Activated CD4-positive, alpha-beta T cell treated with anti-CD3 and anti-CD28 coated beads, Interleukin-2, amount 10 ng/mL, durations not matched to agents 24 days and 14 days (primary cell): ENCODE measurements around the gene ADAM23. TPM values are rescaled to one million over a fixed set of nuclear protein-coding genes. Genes with fewer than 3 reads are reported as not detected.

Experiments used
- DNase-seq: peaks from one replicate; pipeline ENCODE4 v3.0.0; 2022
- H3K27ac Mint-ChIP-seq: one replicate; pipeline ENCODE4 v1.8.0; 2022; ENCODE audit warnings: mild to moderate bottlenecking, mixed read lengths
- H3K27me3 Mint-ChIP-seq: one replicate; pipeline ENCODE4 v1.8.0; 2022; ENCODE audit warnings: mixed read lengths
- H3K36me3 Mint-ChIP-seq: one replicate; pipeline ENCODE4 v1.8.0; 2022; ENCODE audit warnings: low read depth, mild to moderate bottlenecking, mixed read lengths
- H3K4me1 Mint-ChIP-seq: one replicate; pipeline ENCODE4 v1.8.0; 2021; ENCODE audit warnings: mixed read lengths
- H3K4me3 Mint-ChIP-seq: one replicate; pipeline ENCODE4 v1.8.0; 2022; ENCODE audit warnings: mild to moderate bottlenecking, moderate library complexity, mixed read lengths
- H3K9me3 Mint-ChIP-seq: one replicate; pipeline ENCODE4 v1.8.0; 2021; ENCODE audit warnings: mixed read lengths
- intact Hi-C: fragments of 100-400 bp; cut with micrococcal nuclease; formaldehyde crosslinking; loops from one replicate; pipeline ENCODE4 v1.15.1; 2023
- total RNA-seq: library from RNA; stranded (reverse); gene quantifications from 2 replicates; pipeline ENCODE4 v1.2.3, GENCODE V29; 2022

ADAM23 gene
- total RNA-seq, 1 donor from 2014 or later, result 0.05 TPM

DNA sequence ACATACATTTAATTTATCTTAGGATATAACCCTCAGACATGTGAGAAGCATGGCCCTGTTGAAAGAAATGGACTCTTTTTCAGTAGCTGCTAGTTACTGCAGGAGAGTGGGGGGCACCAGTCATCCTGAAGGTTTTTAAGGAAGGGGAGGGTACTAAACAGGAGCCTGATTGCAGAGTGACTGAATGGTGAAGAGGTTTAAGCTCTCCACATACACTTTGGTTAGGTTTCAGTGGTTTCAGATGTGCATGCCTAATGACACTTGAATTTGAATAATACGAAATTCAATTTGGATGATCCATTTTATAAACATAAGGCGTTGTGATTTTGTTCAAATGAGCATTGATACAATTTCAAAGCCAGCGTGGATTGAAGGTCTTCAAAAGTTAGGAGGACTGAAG is 188.0 kb downstream of the ADAM23 start:
- Mint-ChIP-seq H3K9me3 (no peaks in the 10 kb centered on the region), H3K4me1 (no peaks in the 10 kb centered on the region), H3K4me3 (no peak overlapping the region), H3K27ac (no peak overlapping the region), H3K27me3 (peaks cover 1% of the 10 kb centered on the region), H3K36me3 (no peaks in the 10 kb centered on the region)
- intact Hi-C loops, result no loop called here
- DNase-seq, result no peak

DNA sequence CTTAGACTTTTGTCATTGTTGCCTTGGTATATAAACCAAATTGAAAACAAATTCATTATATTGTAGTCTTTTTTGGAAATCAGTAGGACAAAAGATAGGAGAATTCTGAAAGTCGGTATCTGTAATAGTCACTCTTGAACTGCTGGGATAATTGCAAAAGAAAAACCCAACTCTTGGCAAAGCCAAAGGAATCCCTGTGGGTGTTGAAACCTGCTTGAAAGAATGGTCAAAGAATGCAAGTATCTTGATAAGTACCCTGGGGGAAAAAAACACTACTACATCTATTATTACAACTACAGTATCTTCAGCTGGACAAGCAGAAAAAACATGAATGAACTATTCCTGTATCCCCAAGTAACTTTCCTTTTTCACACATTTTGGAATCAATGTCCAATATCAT is 191.7 kb downstream of the ADAM23 start:
- Mint-ChIP-seq H3K27me3 (peaks cover 1% of the 10 kb centered on the region), H3K4me3 (no peak overlapping the region), H3K36me3 (no peaks in the 10 kb centered on the region), H3K4me1 (no peaks in the 10 kb centered on the region), H3K9me3 (no peaks in the 10 kb centered on the region), H3K27ac (no peak overlapping the region)
- DNase-seq, result no peak
- intact Hi-C loops, result no loop called here

DNA sequence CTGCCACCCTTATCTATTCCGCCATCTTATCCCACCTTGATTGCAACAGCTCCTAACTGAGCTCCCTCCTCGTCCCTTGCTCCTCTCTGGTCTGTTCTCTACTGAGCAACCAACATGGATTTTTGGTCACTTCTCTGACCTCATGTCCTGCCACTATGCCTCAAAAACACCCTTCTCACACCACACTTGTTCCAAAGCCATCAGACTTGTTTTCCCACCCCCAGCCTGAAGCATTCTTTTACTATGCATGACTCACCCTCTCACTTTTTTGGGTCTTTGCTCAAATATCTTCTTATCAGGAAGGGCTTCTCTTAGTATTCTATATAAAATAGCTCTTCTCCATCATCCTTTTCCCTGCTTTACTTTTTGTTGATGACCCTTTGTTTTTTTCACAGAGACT is 196.3 kb downstream of the ADAM23 start:
- Mint-ChIP-seq H3K27ac (no peak overlapping the region), H3K36me3 (no peaks in the 10 kb centered on the region), H3K9me3 (no peaks in the 10 kb centered on the region), H3K27me3 (peaks cover 9% of the 10 kb centered on the region), H3K4me3 (no peak overlapping the region), H3K4me1 (no peaks in the 10 kb centered on the region)
- intact Hi-C loops, result no loop called here
- DNase-seq, result no peak

GRCh38 chr2:206641226-206641625 is 197.9 kb downstream of the ADAM23 start:
- Mint-ChIP-seq H3K4me3 (no peak overlapping the region), H3K27me3 (peaks cover 9% of the 10 kb centered on the region), H3K4me1 (no peaks in the 10 kb centered on the region), H3K27ac (no peak overlapping the region), H3K36me3 (no peaks in the 10 kb centered on the region), H3K9me3 (no peaks in the 10 kb centered on the region)
- intact Hi-C loops, result no loop called here
- no peak for DNase-seq

DNA sequence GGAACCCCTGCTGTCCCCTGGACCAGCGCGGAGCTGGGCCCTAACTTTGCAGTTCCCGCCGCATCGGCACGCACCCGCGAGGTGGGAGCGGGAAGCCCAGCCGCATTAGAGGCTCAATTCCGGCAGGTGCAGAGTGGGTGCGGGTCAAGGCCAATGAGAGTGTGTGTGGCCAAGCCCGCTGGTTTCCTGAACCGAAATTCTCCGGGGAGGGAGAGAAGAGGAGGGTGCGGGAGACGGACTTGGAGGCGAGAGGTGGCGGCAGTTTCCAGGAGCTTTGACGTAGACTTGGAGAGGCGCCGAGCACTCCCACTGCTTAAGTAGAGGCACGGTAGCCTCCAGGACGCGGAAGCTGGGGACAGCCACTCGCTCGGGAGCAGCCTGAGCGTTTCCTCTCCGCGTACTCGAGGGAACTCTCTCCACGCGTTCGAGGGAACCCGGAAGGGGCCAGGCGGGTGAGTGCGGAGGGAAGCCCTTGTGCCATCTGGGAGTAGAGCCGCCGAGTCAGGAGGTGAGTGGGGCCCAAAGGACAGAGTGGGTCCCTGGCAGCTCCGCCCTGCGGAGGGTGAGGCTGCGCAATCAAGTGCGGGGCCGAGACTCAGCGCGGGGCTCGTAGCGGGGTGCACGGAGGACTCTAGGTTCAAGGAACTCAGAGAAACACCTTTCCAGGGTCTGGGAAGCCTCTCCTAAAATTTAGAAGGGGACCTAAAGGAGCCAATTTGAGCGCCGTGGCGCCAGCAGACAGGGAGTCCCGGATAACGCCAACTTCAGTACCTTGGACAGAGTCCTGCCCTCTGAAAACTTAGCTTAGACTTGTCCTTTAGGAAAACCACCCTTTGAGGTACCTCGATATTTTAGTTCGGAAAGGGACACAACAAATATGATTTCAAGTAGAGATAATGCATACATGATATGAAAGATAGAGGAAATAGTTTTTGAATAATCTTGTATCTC is 199.0 kb downstream of the ADAM23 start, which contains the start of gene FAM237A:
Gene FAM237A, plus strand, starts transcription at position 413 of the 951 bp plus-strand sequence. CDS start 1,750 bp downstream, outside the sequence.
- Mint-ChIP-seq H3K4me1 (no peaks in the 10 kb centered on the region), H3K27me3 (peaks cover 9% of the 10 kb centered on the region), H3K9me3 (no peaks in the 10 kb centered on the region), H3K4me3 (no peak within 1 kb of the TSS), H3K27ac (no peak within 1 kb of the TSS), H3K36me3 (no peaks in the 10 kb centered on the region)
- intact Hi-C loops, result no loop called here
- DNase-seq, result peak; percentile 79

GRCh38 chr2:206647985-206648384 is 204.7 kb downstream of the ADAM23 start:
- H3K9me3 Mint-ChIP-seq, result no peaks in the 10 kb centered on the region
- H3K4me3 Mint-ChIP-seq, result no peak overlapping the region
- H3K36me3 Mint-ChIP-seq, result no peaks in the 10 kb centered on the region
- intact Hi-C loops, result no loop called here
- DNase-seq, result no peak
- H3K4me1 Mint-ChIP-seq, result no peaks in the 10 kb centered on the region
- no peak overlapping the region for H3K27ac Mint-ChIP-seq
- H3K27me3 Mint-ChIP-seq, result no peaks in the 10 kb centered on the region

DNA sequence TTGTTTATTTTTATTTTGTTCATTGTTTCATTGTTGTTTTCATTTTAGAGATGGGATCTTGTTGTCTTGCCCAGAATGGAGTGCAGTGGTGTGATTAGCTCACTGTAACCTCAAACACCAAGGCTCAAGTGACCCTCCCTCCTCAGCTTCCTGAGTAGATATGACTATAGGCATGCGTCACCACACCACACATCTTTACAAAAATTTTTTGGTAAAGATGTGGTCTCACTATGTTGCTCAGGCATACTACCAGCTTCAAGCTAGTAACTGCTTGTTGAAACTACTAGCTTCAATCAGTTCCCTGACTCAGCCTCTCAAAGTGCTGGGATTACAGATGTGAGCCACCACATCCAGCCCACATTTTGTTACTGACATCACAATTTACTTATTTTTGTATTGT is 213.8 kb downstream of the ADAM23 start:
- no peak for DNase-seq
- Mint-ChIP-seq H3K36me3 (no peaks in the 10 kb centered on the region), H3K4me3 (no peak overlapping the region), H3K9me3 (peaks cover 4% of the 10 kb centered on the region), H3K4me1 (no peaks in the 10 kb centered on the region), H3K27ac (no peak overlapping the region), H3K27me3 (peaks cover 6% of the 10 kb centered on the region)
- intact Hi-C loops, result no loop called here

DNA sequence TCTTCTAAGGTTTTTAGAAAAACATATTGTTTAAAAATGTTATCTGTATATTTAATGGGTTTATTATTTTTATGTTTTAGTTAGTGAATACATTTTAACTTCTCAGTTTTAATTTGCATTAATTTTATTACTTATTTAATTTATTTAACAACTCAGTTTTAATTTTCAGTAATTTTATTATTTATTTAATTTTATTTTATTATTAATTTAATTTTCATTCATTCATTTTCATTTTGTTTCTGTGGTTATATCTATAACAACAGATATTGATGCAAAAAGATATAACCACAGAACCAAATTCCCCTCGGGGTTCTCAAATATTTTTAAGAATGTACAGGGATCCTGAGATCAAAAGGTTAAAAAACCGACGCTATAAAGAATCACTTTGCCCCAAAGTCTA is 221.9 kb downstream of the ADAM23 start:
- Mint-ChIP-seq H3K27ac (no peak overlapping the region), H3K27me3 (peaks cover 5% of the 10 kb centered on the region), H3K4me3 (no peak overlapping the region), H3K9me3 (no peaks in the 10 kb centered on the region), H3K36me3 (no peaks in the 10 kb centered on the region), H3K4me1 (no peaks in the 10 kb centered on the region)
- no peak for DNase-seq
- intact Hi-C loops, result no loop called here

Other genes with a start within 250 kb of the ADAM23 start
- 9.9 and 10.5 TPM in 2 replicates for gene ZDBF2, start 168.9 kb upstream of the ADAM23 start, total RNA-seq
- gene FAM237A, start 199.0 kb downstream of the ADAM23 start, total RNA-seq, result not detected in 2 replicates